ENCODE measurements around the gene NECAP2.
A peak's percentile ranks its signal among the peaks of the same experiment; 100 is the strongest.

NECAP2 gene

DNA sequence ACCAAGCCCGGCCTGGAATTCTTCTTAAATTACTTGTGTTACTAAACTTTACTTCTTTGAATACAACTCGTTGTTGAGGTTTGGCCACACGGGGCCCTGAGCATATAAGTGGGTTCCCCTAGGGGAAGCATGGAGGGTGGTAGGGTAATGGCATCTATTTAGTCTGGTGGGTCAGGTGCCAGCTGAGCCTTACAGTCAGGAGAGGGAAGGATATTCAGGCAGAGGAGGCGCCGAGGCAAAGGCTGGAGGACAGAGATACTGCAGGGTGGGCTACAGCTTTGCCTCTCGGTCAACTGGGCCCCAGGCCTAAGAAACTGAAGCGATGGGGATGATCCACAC is 424 bp upstream of the NECAP2 start:
- WGBS (ENCODE audit: insufficient coverage), result 44% methylated on average over 4 of the region's 7 CpGs
- CTCF ChIA-PET, result interaction anchor here (0.8 to 1.8 kb wide), 6 partner anchors 9 to 182 kb away, joined by 3 to 9 read pairs (median 4); partner anchors contain the start of gene FBXO42
- DNase-seq, result peak in 2 of 3 donors; percentile 66 to 73
- H3K9me3 ChIP-seq (ENCODE audit: control extremely low read depth in 1 of 5, control insufficient read depth in 4 of 5, insufficient read depth in 2 of 5, low read depth in 1 of 5, low read length in 4 of 5), result no peaks in the 10 kb centered on the region
- H3K27me3 ChIP-seq (replicated peaks in 2 of 5; ENCODE audit: control insufficient read depth in 4 of 5, insufficient read depth in 5 of 5, low read length in 4 of 5), result no peaks in the 10 kb centered on the region
- POLR2A ChIA-PET, result interaction anchor here (0.6 to 1.2 kb wide), 3 partner anchors 24 to 445 kb away, joined by 3 to 6 read pairs (median 4); no protein-coding TSS in a partner anchor
- H3K4me1 ChIP-seq (ENCODE audit: control extremely low read depth in 1 of 4, control insufficient read depth in 4 of 4, insufficient read depth in 4 of 4, low read length in 3 of 4), result peaks cover 0 to 40% (median 19%) of the 10 kb centered on the region in 4 experiments
- peaks cover 1 to 23% (median 10%) of the 10 kb centered on the region in 4 experiments for H3K36me3 ChIP-seq (ENCODE audit: control insufficient read depth in 4 of 4, insufficient read depth in 4 of 4, low read length in 3 of 4)
- H3K27ac ChIP-seq (ENCODE audit: insufficient read depth in 1 of 2, low read depth in 1 of 2, low read length in 2 of 2, poor library complexity in 1 of 2, severe bottlenecking in 2 of 2), result peak overlapping the region in 1 of 2 experiments; percentile 92
- H3K4me3 ChIP-seq (ENCODE audit: control insufficient read depth in 1 of 7, extremely low read depth in 1 of 7, insufficient read depth in 4 of 7, low read depth in 2 of 7, low read length in 6 of 7), result peak overlapping the region; percentile 91 to 100 (median 99)

DNA sequence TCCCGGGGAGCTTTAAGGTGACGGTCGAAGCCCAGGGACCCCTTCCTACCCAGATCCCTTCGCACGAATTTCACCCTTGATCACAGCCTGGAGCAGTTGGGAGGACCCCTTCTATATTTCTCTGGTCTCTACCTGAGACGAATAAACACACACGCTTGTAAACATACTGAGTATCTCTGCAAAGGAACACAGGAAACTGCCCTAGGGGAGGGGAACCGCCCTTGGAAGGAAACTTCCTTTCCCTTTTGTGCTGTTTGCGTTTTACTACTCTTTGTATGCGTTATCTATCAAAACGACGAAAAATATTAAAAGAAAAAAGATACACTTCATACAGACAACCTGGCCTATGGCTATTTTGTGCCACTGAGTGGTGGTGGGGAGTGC is 750 bp downstream of the NECAP2 start:
- H3K4me1 ChIP-seq (ENCODE audit: control extremely low read depth in 1 of 4, control insufficient read depth in 4 of 4, insufficient read depth in 4 of 4, low read length in 3 of 4), result peaks cover 0 to 40% (median 19%) of the 10 kb centered on the region in 4 experiments
- peaks cover 7 to 30% (median 15%) of the 10 kb centered on the region in 4 experiments for H3K36me3 ChIP-seq (ENCODE audit: control insufficient read depth in 4 of 4, insufficient read depth in 4 of 4, low read length in 3 of 4)
- H3K9me3 ChIP-seq (ENCODE audit: control extremely low read depth in 1 of 5, control insufficient read depth in 4 of 5, insufficient read depth in 2 of 5, low read depth in 1 of 5, low read length in 4 of 5), result no peaks in the 10 kb centered on the region
- no peak for DNase-seq
- 3% methylated on average over 4 of the region's 12 CpGs for WGBS (ENCODE audit: insufficient coverage)
- peak overlapping the region; percentile 64 to 92 for H3K27ac ChIP-seq (ENCODE audit: insufficient read depth in 1 of 2, low read depth in 1 of 2, low read length in 2 of 2, poor library complexity in 1 of 2, severe bottlenecking in 2 of 2)
- ChIA-PET POLR2A (interaction anchor here (1.2 kb wide), 1 partner anchor 78 kb away, joined by 4 read pairs; no protein-coding TSS in a partner anchor), CTCF (interaction anchor here (1.0 to 1.8 kb wide), 3 partner anchors 10 to 16 kb away, joined by 4 to 9 read pairs (median 5); no protein-coding TSS in a partner anchor)
- H3K4me3 ChIP-seq (ENCODE audit: control insufficient read depth in 1 of 7, extremely low read depth in 1 of 7, insufficient read depth in 4 of 7, low read depth in 2 of 7, low read length in 6 of 7), result peak overlapping the region; percentile 91 to 100 (median 99)
- H3K27me3 ChIP-seq (replicated peaks in 2 of 5; ENCODE audit: control insufficient read depth in 4 of 5, insufficient read depth in 5 of 5, low read length in 4 of 5), result no peaks in the 10 kb centered on the region

DNA sequence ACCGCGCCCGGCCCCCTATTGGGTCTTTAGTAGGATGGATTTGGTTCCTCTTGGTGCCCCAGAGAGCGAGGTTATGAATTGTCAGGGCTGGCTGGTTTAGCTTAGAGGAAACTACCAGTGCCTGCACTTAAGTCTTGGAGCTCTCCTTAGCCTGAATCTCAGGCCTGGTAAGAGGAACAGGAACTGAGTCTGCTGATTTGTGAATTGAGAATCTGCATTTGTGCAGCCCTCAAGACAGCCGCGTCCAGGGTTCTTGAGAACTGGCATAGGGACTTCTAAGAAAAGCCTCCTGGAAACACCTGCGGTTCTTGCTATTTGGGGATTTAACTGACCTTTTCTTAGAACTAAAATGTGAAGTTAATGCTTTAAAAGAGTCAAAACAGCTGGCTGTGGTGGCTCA is 1.7 kb downstream of the NECAP2 start:
- H3K27me3 ChIP-seq (replicated peaks in 2 of 5; ENCODE audit: control insufficient read depth in 4 of 5, insufficient read depth in 5 of 5, low read length in 4 of 5), result no peaks in the 10 kb centered on the region
- peak in 2 of 3 donors; percentile 11 to 14 for DNase-seq
- peak overlapping the region in 1 of 2 experiments; percentile 65 for H3K27ac ChIP-seq (ENCODE audit: insufficient read depth in 1 of 2, low read depth in 1 of 2, low read length in 2 of 2, poor library complexity in 1 of 2, severe bottlenecking in 2 of 2)
- peaks cover 11 to 37% (median 21%) of the 10 kb centered on the region in 4 experiments for H3K36me3 ChIP-seq (ENCODE audit: control insufficient read depth in 4 of 4, insufficient read depth in 4 of 4, low read length in 3 of 4)
- ChIA-PET CTCF (interaction anchor here (1.4 kb wide), 1 partner anchor 68 kb away, joined by 3 read pairs; no protein-coding TSS in a partner anchor), POLR2A (no interaction called here)
- peak overlapping the region in 1 of 7 experiments; percentile 29 for H3K4me3 ChIP-seq (ENCODE audit: control insufficient read depth in 1 of 7, extremely low read depth in 1 of 7, insufficient read depth in 4 of 7, low read depth in 2 of 7, low read length in 6 of 7)
- H3K4me1 ChIP-seq (ENCODE audit: control extremely low read depth in 1 of 4, control insufficient read depth in 4 of 4, insufficient read depth in 4 of 4, low read length in 3 of 4), result peaks cover 0 to 40% (median 19%) of the 10 kb centered on the region in 4 experiments
- H3K9me3 ChIP-seq (ENCODE audit: control extremely low read depth in 1 of 5, control insufficient read depth in 4 of 5, insufficient read depth in 2 of 5, low read depth in 1 of 5, low read length in 4 of 5), result no peaks in the 10 kb centered on the region
- WGBS (ENCODE audit: insufficient coverage), result 93% methylated on average over 6 of the region's 7 CpGs

DNA sequence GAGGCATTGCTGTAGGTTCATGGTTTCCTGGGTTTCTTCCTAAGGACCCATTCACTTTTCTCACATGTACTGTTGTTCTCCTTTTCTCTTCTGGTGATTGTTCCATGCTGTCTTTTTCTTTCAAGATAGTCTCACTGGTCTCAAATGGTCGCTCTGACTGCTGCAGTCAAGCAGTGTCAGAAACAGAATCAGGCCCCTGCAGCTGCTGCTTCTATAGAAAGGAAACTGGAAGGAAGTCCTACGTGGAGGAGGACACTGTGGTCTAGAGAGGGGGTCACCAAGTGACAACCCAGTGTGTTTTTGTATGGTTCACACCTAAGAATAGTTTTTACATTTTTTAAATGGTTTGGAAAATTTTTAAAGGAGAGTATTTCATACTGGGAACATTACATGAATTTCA is 2.4 kb downstream of the NECAP2 start:
- ChIA-PET CTCF (interaction anchor here (1.4 kb wide), 1 partner anchor 69 kb away, joined by 3 read pairs; no protein-coding TSS in a partner anchor), POLR2A (no interaction called here)
- no CpG with 5 or more reads among the region's 2 CpGs for WGBS (ENCODE audit: insufficient coverage)
- Histone ChIP-seq H3K36me3 (ENCODE audit: control insufficient read depth in 4 of 4, insufficient read depth in 4 of 4, low read length in 3 of 4) (peaks cover 15 to 44% (median 27%) of the 10 kb centered on the region in 4 experiments), H3K9me3 (ENCODE audit: control extremely low read depth in 1 of 5, control insufficient read depth in 4 of 5, insufficient read depth in 2 of 5, low read depth in 1 of 5, low read length in 4 of 5) (no peaks in the 10 kb centered on the region), H3K4me3 (ENCODE audit: control insufficient read depth in 1 of 7, extremely low read depth in 1 of 7, insufficient read depth in 4 of 7, low read depth in 2 of 7, low read length in 6 of 7) (no peak overlapping the region), H3K4me1 (ENCODE audit: control extremely low read depth in 1 of 4, control insufficient read depth in 4 of 4, insufficient read depth in 4 of 4, low read length in 3 of 4) (peaks cover 0 to 40% (median 19%) of the 10 kb centered on the region in 4 experiments), H3K27me3 (replicated peaks in 2 of 5; ENCODE audit: control insufficient read depth in 4 of 5, insufficient read depth in 5 of 5, low read length in 4 of 5) (no peaks in the 10 kb centered on the region), H3K27ac (ENCODE audit: insufficient read depth in 1 of 2, low read depth in 1 of 2, low read length in 2 of 2, poor library complexity in 1 of 2, severe bottlenecking in 2 of 2) (peak overlapping the region in 1 of 2 experiments; percentile 65)
- no peak for DNase-seq

DNA sequence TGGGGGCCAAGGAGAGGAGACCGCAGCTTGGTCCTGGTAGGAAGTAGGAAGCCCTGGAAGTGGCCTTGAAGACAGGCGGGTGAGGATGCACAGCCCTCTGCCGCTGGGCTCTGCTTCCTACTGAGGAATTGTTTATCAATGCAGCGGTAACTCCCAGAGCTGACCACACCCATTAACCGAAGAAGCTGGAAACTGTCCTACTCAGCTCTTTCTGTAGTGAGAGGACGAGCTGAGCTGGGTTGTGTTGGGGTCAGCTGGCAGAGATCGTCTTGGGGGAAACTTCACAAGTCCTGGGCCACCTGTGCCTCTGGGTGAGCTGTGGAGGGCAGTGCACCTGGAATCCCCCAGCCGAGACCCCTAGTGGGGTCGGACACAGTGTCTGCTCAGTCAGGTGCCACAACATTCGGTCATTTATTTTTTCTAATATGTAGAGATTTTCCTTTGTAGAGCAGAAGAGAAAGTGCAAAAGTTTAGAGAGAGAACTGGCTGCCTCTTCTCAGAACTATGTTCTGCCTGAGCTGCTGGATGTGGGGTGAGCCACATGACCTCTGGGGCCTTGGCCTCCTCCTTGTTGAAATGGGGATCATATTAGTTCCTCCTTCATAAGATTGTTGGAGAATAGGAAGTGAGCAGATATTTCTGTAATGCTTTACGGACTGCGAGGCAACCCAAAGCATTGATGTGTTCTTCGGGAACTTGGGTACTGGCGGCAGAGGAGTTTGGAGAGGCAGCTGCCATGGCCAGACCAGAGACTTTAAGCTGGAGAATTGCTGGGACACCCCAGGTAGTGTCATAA is 3.6 kb downstream of the NECAP2 start:
- peaks cover 21 to 57% (median 39%) of the 10 kb centered on the region in 4 experiments for H3K36me3 ChIP-seq (ENCODE audit: control insufficient read depth in 4 of 4, insufficient read depth in 4 of 4, low read length in 3 of 4)
- H3K27ac ChIP-seq (ENCODE audit: insufficient read depth in 1 of 2, low read depth in 1 of 2, low read length in 2 of 2, poor library complexity in 1 of 2, severe bottlenecking in 2 of 2), result peak overlapping the region in 1 of 2 experiments; percentile 68
- ChIA-PET POLR2A (interaction anchor here (0.6 kb wide), 1 partner anchor 183 kb away, joined by 3 read pairs; no protein-coding TSS in a partner anchor), CTCF (interaction anchor here (1.1 to 1.3 kb wide), 2 partner anchors 18 to 45 kb away, joined by 3 to 4 read pairs; no protein-coding TSS in a partner anchor)
- H3K4me1 ChIP-seq (ENCODE audit: control extremely low read depth in 1 of 4, control insufficient read depth in 4 of 4, insufficient read depth in 4 of 4, low read length in 3 of 4), result peaks cover 0 to 40% (median 19%) of the 10 kb centered on the region in 4 experiments
- no peak for DNase-seq
- H3K27me3 ChIP-seq (replicated peaks in 2 of 5; ENCODE audit: control insufficient read depth in 4 of 5, insufficient read depth in 5 of 5, low read length in 4 of 5), result no peaks in the 10 kb centered on the region
- H3K9me3 ChIP-seq (ENCODE audit: control extremely low read depth in 1 of 5, control insufficient read depth in 4 of 5, insufficient read depth in 2 of 5, low read depth in 1 of 5, low read length in 4 of 5), result no peaks in the 10 kb centered on the region
- no peak overlapping the region for H3K4me3 ChIP-seq (ENCODE audit: control insufficient read depth in 1 of 7, extremely low read depth in 1 of 7, insufficient read depth in 4 of 7, low read depth in 2 of 7, low read length in 6 of 7)
- 92% methylated on average over 12 of the region's 14 CpGs for WGBS (ENCODE audit: insufficient coverage)

DNA sequence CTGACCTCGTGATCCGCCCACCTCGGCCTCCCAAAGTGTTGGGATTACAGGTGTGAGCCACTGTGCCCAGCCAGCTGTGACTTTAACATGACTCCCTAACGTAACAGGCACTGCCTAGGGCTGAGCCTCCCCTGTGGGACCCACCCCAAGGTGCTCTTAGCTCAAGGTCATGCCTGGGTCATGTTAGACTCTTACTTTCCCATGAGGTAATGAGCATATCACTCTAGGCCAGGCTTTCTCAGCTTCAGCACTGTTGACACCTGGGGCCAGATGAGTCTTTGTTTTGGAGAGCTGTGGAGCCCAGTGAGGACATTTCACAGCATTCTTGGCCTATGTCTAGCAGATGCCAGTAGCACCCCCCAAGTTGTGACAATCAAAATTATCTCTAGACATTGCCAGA is 4.5 kb downstream of the NECAP2 start:
- H3K9me3 ChIP-seq (ENCODE audit: control extremely low read depth in 1 of 5, control insufficient read depth in 4 of 5, insufficient read depth in 2 of 5, low read depth in 1 of 5, low read length in 4 of 5), result no peaks in the 10 kb centered on the region
- CTCF ChIA-PET, result interaction anchor here (1.1 kb wide), 1 partner anchor 46 kb away, joined by 3 read pairs; no protein-coding TSS in a partner anchor
- WGBS (ENCODE audit: insufficient coverage), result 94% methylated on average over 4 of the region's 4 CpGs
- no peak overlapping the region for H3K4me3 ChIP-seq (ENCODE audit: control insufficient read depth in 1 of 7, extremely low read depth in 1 of 7, insufficient read depth in 4 of 7, low read depth in 2 of 7, low read length in 6 of 7)
- H3K27ac ChIP-seq (ENCODE audit: insufficient read depth in 1 of 2, low read depth in 1 of 2, low read length in 2 of 2, poor library complexity in 1 of 2, severe bottlenecking in 2 of 2), result no peak overlapping the region
- POLR2A ChIA-PET, result no interaction called here
- peaks cover 0 to 39% (median 18%) of the 10 kb centered on the region in 4 experiments for H3K4me1 ChIP-seq (ENCODE audit: control extremely low read depth in 1 of 4, control insufficient read depth in 4 of 4, insufficient read depth in 4 of 4, low read length in 3 of 4)
- peaks cover 29 to 65% (median 46%) of the 10 kb centered on the region in 4 experiments for H3K36me3 ChIP-seq (ENCODE audit: control insufficient read depth in 4 of 4, insufficient read depth in 4 of 4, low read length in 3 of 4)
- DNase-seq, result no peak
- H3K27me3 ChIP-seq (replicated peaks in 2 of 5; ENCODE audit: control insufficient read depth in 4 of 5, insufficient read depth in 5 of 5, low read length in 4 of 5), result no peaks in the 10 kb centered on the region

All from common myeloid progenitor, CD34-positive (primary cell).